VCaP (cell line): ENCODE results near the gene NMT1.
A peak's percentile ranks its signal among the peaks of the same experiment; 100 is the strongest.

Experiments used
- H3K27ac ChIP-seq: fragments of 450-650 bp; 2 replicates; pipeline ENCODE4 v1.5.1; 2017
- TF ChIP-seq, protein P1 (sequence below): fragments of 450-650 bp; conservative IDR thresholded peaks from 2 replicates; pipeline ENCODE4 v1.5.1; 2017; ENCODE audit warnings: mild to moderate bottlenecking, moderate library complexity

Gene NMT1

GRCh38 chr17:45050481-45051059, 10.5 kb upstream of the NMT1 start:
- TF ChIP-seq, protein P1, sequence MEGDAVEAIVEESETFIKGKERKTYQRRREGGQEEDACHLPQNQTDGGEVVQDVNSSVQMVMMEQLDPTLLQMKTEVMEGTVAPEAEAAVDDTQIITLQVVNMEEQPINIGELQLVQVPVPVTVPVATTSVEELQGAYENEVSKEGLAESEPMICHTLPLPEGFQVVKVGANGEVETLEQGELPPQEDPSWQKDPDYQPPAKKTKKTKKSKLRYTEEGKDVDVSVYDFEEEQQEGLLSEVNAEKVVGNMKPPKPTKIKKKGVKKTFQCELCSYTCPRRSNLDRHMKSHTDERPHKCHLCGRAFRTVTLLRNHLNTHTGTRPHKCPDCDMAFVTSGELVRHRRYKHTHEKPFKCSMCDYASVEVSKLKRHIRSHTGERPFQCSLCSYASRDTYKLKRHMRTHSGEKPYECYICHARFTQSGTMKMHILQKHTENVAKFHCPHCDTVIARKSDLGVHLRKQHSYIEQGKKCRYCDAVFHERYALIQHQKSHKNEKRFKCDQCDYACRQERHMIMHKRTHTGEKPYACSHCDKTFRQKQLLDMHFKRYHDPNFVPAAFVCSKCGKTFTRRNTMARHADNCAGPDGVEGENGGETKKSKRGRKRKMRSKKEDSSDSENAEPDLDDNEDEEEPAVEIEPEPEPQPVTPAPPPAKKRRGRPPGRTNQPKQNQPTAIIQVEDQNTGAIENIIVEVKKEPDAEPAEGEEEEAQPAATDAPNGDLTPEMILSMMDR: no peak

GRCh38 chr17:45051060-45051719, 9.9 kb upstream of the NMT1 start, which contains the start of gene DCAKD:
TSS of gene DCAKD (minus strand) at chr17:45051632. CDS start at chr17:45034885, 16,747 bp downstream.
- TF ChIP-seq, protein P1: no peak
- peak within 1 kb of the TSS; percentile 99 for H3K27ac ChIP-seq

More at GRCh38 chr17:45050481-45051059, 10.5 kb upstream of the NMT1 start:
- H3K27ac ChIP-seq: peak overlapping the region; percentile 99

DNA sequence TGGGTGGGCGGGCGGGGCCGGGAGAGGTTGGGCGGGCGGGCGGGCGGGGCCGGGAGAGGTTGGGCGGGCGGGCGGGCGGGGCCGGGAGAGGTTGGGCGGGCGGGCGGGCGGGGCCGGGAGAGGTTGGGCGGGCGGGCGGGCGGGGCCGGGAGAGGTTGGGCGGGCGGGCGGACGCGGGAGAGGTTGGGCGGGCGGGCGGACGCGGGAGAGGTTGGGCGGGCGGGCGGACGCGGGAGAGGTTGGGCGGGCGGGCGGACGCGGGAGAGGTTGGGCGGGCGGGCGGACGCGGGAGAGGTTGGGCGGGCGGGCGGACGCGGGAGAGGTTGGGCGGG, 9.4 kb upstream of the NMT1 start:
- H3K27ac ChIP-seq: peak overlapping the region; percentile 99

DNA sequence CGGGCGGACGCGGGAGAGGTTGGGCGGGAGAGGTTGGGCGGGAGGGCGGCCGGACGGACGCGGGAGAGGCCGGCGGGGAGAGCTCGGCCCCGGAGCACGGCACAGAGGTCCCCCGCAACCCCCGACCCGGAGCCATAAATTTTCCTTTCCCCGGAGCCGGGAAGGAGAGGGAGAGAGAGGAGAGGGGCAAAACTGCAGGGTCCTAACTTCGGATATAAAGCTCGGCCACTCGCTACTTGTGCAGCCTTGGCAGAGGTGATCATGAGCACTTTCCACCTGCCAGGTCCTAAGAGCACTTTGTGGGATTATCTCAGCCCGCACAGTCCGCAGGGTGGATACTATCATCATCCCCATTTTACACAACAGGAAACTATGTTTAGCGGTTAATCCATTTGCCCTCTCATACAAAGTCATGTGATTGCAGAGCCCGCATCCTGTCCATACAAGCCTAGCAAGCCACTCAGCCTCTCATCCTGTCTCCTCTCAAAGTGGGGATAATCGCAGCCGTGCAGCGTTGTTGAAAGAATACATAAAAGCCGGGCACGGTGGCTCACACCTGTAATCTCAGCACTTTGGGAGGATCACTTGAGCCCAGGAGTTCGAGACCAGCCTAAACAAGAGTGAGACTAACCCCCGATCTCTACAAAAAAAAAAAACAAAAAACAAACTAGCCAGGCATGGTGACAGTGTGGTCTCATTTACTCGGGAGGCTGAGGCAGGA, 8.9 kb upstream of the NMT1 start:
- TF ChIP-seq, protein P1: no peak
- H3K27ac ChIP-seq: peak overlapping the region; percentile 88

DNA sequence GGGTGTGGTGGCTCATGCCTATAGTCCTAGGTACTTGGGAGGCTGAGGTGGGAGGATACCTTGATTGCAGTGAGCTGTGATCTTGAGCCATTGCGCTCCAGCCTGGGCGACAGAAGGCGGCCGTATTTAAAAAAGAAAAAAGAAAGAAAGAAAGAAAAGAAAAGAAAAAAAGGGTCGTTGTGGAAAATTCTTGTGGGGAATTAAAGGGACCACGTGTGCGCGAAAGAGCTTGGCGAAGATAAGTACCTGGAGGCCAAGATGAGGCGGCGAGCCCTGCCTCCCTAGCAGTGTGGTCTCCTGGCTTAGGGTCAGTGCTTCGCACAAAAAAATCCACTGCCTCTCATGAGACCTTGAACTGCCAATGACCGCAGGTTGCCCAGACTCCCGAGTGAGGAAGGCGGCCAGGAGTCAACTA, 728 bp upstream of the NMT1 start:
- H3K27ac ChIP-seq: peak overlapping the region; percentile 89
- TF ChIP-seq, protein P1: no peak

DNA sequence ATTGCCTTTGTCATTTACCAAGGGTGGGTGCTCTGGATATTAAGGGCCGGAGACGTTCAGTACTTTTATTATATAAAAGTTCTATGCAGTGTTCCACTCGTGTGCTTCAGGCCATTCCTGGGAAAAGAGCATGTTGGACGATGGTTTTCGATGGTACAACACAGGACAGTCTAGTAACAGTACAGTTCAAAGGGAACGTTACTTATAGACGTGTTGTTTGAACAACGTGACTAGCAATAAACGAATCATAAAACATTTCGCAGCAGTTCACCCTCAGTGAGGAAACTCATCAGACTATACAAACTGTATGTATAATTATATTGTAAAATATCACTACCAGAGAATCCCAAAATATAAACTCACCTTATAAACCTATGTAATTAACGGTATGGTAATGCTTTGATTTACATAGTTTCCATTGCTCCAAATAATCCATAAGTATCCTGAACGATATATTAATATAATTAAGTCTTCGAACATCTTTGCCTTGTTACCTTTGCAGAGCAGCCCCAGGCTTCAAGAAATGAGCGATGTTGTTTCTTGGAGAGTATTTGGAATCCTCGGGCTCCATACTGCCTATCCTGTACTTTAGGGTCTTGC, 589 bp downstream of the NMT1 start:
- TF ChIP-seq, protein P1: no peak
- peak overlapping the region; percentile 89 for H3K27ac ChIP-seq

- H3K27ac ChIP-seq: peak overlapping the region; percentile 21
- TF ChIP-seq, protein P1: no peak
Observed at GRCh38 chr17:45063198-45063597, 2.1 kb downstream of the NMT1 start.
